Renal cortex interstitium (tissue), 11 donors: ENCODE data around the gene GRIA1. TPM values are rescaled to one million over a fixed set of nuclear protein-coding genes. Genes with fewer than 3 reads are reported as not detected.

Experiments used
- DNase-seq, 11 donors: peaks; one replicate each; pipeline ENCODE4 v3.0.0-alpha.2; 2013; ENCODE audit warnings: low read depth in 9 of 11, low spot score in 4 of 11; ENCODE audit errors: extremely low read depth in 1 of 11
- polyA plus RNA-seq, 3 donors: library from polyadenylated mRNA; unstranded; fragments of 120-200 nt; gene quantifications; one replicate each; pipeline ENCODE4 v1.2.1, GENCODE V29; 2013; ENCODE audit not compliant: insufficient read length in 3 of 3

Gene GRIA1
- polyA plus RNA-seq, 3 donors = 2.4 to 3.6 (median 3.4) TPM

GRCh38 chr5:153746440-153746839 is 256.0 kb downstream of the GRIA1 start:
- DNase-seq = no peak

GRCh38 chr5:153748823-153749222 is 258.4 kb downstream of the GRIA1 start:
- no peak for DNase-seq

- no peak for DNase-seq
These were observed 259.5 kb downstream of the GRIA1 start for GRCh38 chr5:153749960-153750359.

GRCh38 chr5:153751251-153751650 is 260.8 kb downstream of the GRIA1 start:
- DNase-seq = no peak

GRCh38 chr5:153752890-153753289 is 262.4 kb downstream of the GRIA1 start:
- no peak for DNase-seq

- no peak for DNase-seq
These were observed 263.4 kb downstream of the GRIA1 start for GRCh38 chr5:153753645-153754432.

- DNase-seq = no peak
These were observed 265.5 kb downstream of the GRIA1 start for GRCh38 chr5:153755913-153756500.

GRCh38 chr5:153756540-153756939 is 266.1 kb downstream of the GRIA1 start:
- DNase-seq = no peak

GRCh38 chr5:153765987-153766386 is 275.5 kb downstream of the GRIA1 start:
- no peak for DNase-seq

- DNase-seq = no peak
These were observed 277.0 kb downstream of the GRIA1 start for GRCh38 chr5:153767221-153768188.

GRCh38 chr5:153770066-153770465 is 279.6 kb downstream of the GRIA1 start:
- DNase-seq = no peak

- DNase-seq = no peak
These were observed 284.2 kb downstream of the GRIA1 start for GRCh38 chr5:153774686-153775085.

- DNase-seq = no peak
These were observed 285.5 kb downstream of the GRIA1 start for GRCh38 chr5:153775923-153776322.

- DNase-seq = no peak
These were observed 287.5 kb downstream of the GRIA1 start for GRCh38 chr5:153777681-153778581.

- no peak for DNase-seq
These were observed 289.4 kb downstream of the GRIA1 start for GRCh38 chr5:153779836-153780235.

- no peak for DNase-seq
These were observed 290.6 kb downstream of the GRIA1 start for GRCh38 chr5:153780876-153781705.

- no peak for DNase-seq
These were observed 292.3 kb downstream of the GRIA1 start for GRCh38 chr5:153782589-153783361.
